ENCODE results near the gene STON1. TPM values are rescaled to one million over a fixed set of nuclear protein-coding genes. Genes with fewer than 3 reads are reported as not detected.
"Not testable (repeated sequence)": the region's sequence is repeated elsewhere in the genome, so short reads cannot be mapped to it uniquely, and the experiment has no call there.

STON1 gene
- total RNA-seq, 1 donor from 2014 or later = 1.8 TPM

DNA sequence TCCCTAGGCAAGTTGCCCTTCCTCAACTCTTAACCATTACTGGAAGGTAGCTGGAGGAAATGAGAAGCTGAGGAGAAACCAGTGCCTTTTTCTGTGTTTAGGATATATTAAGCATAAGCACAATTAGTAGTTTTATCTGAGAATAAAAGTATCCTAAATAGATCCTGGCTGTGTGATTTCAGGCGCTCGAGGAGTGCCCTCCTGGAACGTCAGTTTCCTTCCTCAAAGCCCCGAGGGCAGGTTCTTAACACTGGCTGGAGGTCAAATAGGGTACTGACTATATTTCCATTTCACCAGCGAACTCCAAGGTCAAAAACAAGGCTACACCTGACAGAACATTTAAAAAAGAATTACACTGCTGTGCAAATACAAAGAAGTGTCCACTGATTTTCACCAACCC is 1.5 kb upstream of the STON1 start:
- DNase-seq (ENCODE audit: low read depth in 2 of 2) = peak in 1 of 2 donors; percentile 58

DNA sequence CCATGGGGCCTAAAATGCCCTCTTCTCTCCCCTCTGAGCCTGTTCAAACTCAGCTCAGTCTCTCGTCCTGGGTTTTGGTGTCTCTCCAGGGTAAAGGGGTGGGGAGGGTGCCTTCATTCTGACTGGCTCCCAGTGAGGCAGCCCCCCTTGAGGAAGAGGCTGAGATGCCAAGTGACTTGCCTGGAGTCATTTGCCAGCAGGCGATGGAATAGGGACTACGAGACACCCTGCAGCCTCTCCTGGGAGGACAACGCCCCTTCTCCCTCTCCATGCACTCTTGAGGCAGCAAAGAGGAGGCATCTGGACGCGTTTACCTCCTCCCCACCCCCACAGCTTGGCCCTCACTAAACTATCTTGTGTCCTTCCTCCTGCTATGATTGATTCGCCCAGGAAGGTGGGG is 760 bp upstream of the STON1 start:
- no peak for DNase-seq (ENCODE audit: low read depth in 2 of 2)

DNA sequence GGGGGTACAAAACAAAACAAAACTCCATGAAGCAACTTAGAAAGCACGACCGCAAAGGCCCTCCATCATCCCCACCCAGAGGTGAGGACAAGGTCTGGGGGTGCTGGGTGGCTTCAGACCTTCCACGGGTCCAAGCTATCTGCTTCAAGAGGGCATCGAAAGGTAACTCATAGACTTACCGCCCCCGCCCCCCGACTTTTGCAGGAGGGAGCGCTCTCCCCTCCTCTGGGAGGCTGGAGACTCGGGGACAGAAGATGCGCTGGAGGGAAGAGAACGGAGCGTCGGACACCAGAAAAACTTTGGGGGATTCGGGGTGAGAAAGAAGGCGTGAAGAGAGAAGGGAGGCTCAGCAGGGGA is 300 bp upstream of the STON1 start:
- no peak for DNase-seq (ENCODE audit: low read depth in 2 of 2)

DNA sequence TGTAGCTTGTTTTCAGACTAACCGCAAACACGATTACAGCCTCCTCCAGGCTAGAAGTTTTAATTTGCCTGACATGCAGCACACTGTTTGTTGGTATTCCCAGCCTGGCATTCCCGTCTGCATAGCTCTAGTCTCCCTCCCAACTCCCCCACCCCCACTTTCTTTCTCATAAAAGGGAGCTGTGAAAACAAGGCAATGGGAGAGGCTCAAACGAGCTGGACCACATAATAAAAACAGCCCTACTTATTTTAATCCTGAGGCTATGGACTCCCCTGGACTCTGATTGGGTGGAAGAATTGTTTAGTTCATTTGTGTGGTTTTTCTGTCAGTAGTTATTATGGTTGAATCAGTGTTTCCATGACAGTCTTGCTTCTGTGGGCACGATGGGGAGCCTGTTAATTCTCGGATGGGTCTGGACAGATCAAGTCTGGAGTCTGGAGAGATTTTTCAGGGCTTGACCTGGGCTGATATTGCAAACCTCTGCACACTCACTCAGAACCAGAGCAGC is 1.2 kb downstream of the STON1 start:
- DNase-seq (ENCODE audit: low read depth in 2 of 2) = peak; percentile 23 to 59

DNA sequence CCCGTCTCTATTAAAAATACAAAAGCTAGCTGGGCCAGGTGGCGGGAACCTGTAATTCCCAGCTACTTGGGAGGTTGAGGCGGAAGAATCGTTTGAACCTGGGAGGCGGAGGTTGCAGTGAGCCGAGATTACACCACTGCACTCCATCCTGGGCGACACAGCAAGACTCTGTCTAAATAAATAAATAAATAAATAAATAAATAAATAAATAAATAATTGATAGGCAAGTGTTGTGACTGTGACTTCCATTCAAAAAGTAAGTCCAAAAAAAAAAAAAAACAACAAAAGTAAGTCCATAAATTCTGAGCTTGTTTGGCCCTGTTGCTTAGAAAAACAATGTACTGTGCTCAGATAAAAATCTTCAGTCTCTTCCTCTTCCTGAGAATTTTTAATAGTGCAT is 2.2 kb downstream of the STON1 start:
- peak in 1 of 2 donors; percentile 40 for DNase-seq (ENCODE audit: low read depth in 2 of 2)

DNA sequence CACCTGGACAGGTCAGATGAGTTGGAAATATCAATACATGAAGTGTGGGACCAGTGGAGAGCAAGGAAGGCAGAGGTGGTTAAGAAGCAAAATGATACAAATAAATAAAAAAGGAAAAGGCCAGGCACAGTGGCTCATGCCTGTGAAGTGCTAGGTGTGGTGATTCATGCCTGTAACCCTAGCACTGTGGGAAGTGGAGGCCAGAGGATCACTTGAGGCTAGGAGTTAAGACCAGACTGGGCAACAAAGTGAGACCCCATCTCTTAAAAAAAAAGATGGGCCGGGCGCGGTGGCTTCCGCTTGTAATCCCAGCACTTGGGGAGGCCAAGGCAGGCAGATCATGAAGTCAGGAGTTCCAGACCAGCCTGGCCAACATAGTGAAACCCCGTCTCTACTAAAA is 2.9 kb downstream of the STON1 start:
- peak in 1 of 2 donors; percentile 32 for DNase-seq (ENCODE audit: low read depth in 2 of 2)

DNA sequence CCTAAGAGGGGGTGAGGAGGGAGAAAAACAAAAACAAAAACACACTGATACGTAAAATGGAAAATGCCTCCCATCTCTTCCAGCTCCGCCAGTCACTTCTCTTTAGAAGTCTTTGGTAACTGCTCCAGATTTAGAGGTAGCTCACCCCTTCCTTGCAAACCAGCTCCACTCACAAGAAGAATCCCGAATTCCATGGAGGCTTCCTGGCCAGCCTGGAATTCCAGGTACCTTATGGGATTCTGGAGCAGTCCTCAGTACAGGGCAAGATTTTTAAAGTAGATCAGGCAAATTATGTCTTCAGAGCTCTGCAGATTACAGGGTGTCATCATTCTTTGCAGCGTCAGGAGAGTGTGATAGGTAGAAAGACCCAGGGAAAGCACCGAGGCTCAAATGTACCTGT is 4.8 kb downstream of the STON1 start:
- no peak for DNase-seq (ENCODE audit: low read depth in 2 of 2)

DNA sequence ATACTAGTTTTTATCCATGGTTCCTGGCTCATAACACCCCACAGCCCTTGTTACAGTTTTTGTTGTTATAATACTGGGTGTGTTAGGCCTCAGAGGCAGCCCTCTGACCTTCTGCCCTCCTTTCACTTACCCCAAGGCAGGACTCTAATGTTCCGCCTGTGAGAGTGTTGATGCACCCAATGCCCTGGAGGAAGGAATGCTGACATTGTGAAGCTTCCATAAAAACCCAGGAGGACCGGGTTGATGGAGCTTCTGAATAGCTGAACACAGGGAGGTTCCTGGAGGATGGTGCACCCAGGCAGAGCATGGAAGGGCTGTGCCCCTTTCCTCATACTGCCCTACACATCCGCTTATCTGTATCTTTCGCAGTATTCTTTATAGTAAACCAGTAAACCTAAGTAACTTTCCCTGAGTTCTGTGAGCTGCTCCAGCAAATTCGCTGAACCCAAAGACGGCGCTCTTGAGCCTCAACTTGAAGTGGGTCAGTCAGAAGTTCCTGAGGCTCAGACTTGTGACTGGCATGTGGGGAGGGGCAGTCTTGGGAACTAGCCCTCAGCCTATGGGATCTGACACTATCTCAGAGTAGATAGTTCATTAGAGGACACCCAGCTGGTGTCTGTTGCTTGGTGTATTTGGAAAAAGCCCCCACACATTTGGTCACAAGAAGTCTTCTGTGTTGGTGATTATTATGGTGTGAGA is 10.4 kb downstream of the STON1 start:
- no peak for DNase-seq (ENCODE audit: low read depth in 2 of 2)

DNA sequence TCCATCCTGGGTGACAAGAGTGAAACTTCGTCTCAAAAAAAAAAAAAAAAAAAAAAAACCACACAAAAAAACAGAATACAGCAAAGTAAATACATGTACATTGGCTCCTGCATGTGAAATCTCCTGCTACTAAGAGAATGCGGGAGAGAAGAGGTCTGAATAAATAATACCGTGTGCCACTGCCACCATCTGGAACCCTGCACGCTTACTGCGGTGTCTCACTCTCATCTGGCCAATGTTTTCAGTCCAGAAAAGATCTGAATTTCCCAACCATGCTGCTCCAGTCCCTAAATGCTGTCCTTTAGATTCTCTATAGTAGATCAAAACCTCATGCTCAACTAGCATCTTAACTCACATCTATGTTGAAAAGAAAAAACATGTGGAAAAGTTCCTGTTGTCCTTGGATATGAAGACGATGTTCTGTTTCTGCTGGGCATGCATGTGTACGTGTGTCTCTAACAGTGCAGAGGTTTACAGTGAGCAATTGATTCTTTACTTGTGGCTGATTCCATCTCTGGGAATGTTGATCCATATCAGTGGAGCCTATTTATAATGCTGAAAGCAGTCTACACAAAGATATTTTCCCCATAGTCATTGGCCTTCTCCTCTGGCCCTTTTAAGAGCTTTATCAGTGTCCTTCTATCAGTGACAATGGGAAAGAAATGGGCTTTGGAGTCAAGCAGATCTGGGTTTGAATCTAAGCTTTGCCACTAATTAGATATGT is 11.9 kb downstream of the STON1 start:
- no peak for DNase-seq (ENCODE audit: low read depth in 2 of 2)

DNA sequence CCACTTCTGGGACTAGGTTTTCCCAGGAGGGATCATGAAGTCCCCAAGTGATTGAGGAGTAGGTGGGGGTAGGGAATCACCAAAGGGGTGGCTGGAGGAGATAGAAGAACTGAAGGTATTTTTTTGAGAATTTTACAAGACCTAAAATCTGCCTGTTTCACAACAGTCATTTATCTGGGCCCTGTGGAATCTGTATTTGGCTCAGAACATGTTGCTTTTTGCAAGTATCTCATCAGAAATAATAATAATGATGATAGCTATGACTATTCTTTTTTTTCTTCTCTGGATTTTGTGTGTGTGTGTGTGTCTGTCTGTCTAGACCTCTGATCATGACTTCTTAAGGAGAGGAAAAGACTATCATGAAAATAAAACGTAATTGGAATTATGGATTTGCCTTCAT is 13.9 kb downstream of the STON1 start:
- DNase-seq (ENCODE audit: low read depth in 2 of 2) = no peak

DNA sequence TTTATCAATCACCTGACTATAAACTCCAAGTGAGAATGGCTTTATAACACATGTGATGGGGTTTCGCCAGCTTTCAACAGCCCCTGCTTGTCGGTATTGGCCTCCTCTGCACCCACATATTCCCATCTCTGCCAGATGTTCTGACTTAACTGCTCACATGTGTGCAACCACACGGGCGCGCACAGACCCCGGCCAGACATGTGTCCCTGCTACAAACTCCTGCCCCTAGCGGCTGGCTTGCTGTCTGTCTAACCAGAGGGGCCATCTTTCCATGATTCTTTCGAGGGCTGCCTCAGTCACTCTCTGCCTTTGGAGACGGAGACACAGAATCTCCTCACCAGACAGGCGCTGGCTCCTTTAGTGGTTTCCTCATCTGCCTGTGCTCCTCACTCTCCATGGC is 15.3 kb downstream of the STON1 start:
- DNase-seq (ENCODE audit: low read depth in 2 of 2) = no peak

DNA sequence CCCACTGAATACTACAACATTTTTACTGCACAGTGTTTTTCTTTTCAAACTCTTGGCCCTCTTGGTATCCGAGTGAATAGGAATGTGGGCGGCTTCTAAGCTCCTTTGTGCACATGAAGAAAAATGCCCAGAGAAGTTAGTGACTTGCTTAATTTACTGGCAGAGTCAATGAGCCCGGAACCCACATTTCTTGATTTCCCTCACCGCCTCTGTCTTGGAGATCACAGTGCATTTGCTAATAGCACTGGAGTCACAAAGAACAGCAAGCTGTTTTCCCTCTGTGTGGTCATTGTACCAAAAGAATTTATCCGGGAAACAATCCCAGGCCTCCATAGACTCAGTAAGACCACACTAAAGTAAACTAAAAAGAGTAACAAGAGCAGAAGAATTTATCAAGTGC is 18.9 kb downstream of the STON1 start:
- no peak for DNase-seq (ENCODE audit: low read depth in 2 of 2)

DNA sequence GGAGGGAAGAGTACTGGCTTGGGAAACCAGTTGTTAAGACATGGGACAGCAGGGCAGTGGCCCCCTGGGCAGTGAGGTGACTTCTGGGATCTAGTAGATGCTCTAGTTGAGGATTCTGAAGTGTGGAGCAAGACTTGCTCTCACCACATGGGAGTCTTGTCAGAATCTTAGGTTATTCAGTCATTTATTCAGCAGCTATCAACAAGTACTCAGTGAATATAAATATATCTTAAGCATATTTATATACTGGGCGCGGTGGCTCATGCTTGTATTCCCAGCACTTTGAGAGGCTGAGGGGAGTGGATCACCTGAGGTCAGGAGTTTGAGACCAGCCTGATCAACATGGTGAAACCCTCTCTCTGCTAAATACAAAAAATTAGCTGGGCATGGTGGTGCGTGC is 20.0 kb downstream of the STON1 start:
- no peak for DNase-seq (ENCODE audit: low read depth in 2 of 2)

DNA sequence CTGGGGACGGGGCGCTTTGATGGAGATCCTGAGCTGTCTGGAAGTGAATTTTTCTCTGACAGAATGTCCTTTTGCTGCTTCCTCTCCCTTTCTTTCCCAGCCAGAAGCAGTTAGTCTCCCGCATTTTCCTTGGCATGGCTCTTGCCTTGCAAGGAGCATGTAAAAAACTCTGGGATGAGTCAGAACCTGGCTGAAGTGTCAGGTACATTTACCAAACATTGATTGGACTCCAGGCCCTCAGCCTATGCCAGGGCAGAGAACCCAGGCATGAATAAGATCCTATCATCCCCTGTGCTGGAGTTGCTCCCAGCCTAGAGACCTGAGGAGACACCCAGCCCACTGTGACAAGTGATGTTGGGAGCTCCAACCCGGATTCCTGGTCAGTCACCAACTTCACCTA is 21.6 kb downstream of the STON1 start:
- no peak for DNase-seq (ENCODE audit: low read depth in 2 of 2)

DNA sequence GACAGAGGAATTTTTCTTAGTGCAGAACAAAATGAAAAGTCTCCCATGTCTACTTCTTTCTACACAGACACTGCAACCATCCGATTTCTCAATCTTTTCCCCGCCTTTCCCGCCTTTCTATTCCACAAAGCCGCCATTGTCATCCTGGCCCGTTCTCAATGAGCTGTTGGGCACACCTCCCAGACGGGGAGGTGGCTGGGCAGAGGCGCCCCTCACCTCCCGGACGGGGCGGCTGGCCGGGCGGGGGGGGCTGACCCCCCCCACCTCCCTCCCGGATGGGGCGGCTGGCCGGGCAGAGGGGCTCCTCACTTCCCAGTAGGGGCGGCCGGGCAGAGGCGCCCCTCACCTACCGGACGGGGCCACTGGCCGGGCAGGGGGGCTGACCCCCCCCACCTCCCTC is 25.1 kb downstream of the STON1 start:
- DNase-seq (ENCODE audit: low read depth in 2 of 2) = not testable (repeated sequence)

DNA sequence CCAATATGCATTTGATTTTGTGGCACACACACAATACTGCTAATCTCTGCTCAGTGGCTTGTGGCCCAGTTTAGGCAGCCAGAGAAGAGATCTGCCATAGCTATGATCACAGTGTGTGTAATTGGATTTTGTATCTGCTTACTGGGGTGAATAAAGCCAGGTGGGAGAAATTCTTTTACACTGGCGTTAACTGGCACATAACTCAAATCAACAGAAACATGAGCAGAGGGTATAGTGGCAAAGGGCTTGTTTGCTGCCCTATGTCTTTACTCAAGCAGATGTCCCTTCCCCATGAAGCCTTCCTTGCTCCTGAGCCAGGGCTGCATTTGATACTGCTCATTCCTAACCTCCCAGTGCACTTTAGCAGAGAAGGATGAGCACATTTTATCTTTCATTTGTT is 28.5 kb downstream of the STON1 start:
- DNase-seq (ENCODE audit: low read depth in 2 of 2) = no peak

DNA sequence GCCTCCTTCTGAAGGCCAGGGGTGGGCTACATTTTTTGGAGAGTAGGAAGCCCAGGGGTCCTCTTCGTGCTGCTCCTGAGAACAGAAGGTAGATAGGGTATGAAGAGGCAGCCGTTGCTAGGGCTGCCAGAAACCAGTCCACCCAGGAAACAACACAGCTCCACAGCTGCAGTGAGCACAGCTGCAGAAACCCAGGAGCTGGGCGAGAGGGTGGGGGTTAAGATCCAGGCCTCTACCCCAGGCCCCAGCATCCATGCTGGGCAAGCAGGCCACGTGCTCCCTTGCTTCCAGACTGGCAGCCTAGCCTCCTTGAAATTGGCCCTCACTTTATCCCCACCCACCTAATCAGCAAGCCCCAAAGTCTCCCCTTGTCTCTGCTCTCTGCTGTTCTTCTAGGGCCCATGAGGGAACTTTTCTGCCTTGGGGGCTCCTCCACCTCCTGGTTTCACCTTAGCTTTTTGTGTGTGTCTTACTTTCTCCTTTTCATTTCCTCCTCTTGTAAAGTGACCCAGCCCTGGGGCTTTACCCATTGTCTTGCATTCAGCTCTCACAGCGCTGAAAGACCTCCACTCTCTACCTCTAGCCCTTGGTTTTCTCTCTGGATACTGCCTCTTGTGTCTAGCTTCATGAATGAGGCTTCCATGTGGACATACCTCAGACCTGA is 30.7 kb downstream of the STON1 start:
- no peak for DNase-seq (ENCODE audit: low read depth in 2 of 2)

DNA sequence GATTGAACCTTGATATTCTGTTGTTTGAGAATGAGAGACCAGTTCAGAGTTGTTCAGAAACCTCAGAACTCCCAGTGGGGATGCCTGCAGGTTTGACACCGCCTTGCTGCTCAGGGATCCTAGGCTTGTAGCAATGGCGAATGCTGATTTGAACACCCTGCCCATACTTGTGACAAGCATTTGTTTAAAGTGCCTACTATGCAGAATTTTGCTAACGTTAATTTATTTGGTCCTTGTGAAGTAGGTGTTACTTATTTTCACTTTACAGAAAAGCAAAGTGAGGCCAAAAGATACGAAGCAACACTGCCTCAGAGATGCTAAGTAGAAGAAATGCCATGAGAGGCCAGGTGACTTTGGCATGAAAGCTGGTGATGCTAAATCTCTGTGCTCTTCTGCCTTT is 32.3 kb downstream of the STON1 start:
- no peak for DNase-seq (ENCODE audit: low read depth in 2 of 2)

DNA sequence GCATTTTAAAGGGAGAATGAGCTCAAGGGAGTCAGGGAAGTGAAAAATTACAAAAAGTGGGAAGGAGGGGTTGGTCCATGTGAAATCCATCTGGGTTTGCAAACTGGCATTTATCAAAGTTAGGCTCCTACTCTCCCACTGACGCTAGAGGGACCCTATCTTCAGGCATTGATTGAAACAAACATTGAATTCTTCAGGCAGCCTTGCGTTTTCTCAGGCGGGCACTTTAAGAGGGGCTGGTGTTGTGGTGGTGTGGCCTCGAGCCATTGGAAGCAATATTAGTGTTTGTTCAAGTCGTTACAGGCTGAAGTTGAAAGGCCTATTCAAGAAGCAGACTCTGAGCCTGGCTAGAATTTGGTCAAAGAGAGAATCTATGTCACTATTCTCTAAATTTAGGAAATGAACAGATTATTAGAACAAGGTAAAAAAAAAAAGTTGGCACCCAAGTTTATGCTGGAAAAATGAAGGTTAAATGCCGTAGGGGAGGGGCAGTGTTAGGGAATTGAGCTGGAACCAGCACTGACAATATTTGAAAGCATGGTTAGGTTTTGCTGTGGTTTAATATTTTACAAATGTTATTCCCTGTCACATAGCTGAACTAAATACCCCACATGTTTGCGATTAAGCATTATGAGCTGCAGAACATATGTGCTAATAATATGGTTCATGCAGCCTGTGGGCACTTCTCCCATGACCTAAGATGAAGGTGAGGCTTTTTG is 36.8 kb downstream of the STON1 start:
- DNase-seq (ENCODE audit: low read depth in 2 of 2) = no peak

DNA sequence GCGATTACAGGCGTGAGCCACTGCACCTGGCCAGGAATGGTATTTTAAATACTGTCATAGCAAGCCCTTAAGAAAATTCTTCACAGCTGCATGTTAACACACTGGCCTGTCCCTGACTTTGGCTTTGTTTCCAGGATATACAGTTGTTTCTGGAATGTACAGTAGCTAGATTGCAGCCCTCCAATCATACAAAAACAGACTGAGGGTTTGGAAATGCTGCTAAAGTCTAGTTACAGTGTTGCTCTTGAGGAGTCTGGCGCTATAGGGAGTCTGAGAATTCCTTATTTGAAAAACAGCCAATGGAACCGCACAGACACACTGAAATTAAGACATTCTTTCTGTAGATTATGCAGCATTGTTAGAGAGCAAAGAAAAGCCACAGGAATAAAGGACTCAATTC is 37.7 kb downstream of the STON1 start:
- no peak for DNase-seq (ENCODE audit: low read depth in 2 of 2)

DNA sequence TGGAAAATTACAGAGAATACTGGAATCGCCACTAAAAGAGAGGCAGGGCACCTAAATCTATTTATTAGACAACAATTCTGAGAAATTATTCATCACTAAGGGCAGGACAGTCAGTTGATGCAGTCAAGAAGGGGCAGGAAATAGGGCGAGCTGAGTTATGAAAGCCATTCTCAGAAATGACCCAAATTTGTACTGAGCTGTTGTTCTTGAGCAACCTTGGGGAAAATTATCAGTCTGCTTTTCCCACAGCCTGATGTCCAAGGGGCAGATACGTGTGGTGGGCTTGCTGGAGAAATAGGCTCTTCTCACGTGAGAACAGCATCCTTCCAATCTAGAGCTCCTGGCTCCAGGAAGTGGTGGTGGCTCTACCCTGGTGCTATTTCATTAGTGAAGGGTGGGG is 38.6 kb downstream of the STON1 start:
- no peak for DNase-seq (ENCODE audit: low read depth in 2 of 2)

DNA sequence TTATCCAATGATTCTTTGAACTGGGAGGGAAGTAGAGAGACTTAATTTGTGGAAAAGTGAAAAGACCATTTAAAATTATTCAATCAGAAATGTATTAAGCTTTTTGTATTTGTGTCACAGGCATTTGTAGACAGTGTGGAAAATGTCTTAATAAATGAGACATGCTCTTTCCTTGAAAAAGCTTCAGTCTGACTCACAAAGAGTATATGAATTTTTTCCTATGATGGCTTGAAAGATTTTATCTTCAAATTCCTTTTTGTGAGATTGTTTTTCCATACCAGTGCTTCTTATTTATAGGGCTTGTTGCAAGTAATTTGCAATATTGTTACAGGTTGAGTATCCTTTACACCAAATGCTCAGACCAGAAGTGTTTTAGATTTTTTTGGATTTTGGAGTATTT is 39.5 kb downstream of the STON1 start:
- DNase-seq (ENCODE audit: low read depth in 2 of 2) = no peak

All from dermis microvascular lymphatic vessel endothelial cell (primary cell).